Measurements from ENCODE around the gene WNT9B. TPM values are rescaled to one million over a fixed set of nuclear protein-coding genes. Genes with fewer than 3 reads are reported as not detected.
"Not testable (repeated sequence)": the region's sequence is repeated elsewhere in the genome, so short reads cannot be mapped to it uniquely, and the experiment has no call there.

The WNT9B gene
- total RNA-seq, 2 donors from 2014 or later: 0.53 to 3.8 TPM

DNA sequence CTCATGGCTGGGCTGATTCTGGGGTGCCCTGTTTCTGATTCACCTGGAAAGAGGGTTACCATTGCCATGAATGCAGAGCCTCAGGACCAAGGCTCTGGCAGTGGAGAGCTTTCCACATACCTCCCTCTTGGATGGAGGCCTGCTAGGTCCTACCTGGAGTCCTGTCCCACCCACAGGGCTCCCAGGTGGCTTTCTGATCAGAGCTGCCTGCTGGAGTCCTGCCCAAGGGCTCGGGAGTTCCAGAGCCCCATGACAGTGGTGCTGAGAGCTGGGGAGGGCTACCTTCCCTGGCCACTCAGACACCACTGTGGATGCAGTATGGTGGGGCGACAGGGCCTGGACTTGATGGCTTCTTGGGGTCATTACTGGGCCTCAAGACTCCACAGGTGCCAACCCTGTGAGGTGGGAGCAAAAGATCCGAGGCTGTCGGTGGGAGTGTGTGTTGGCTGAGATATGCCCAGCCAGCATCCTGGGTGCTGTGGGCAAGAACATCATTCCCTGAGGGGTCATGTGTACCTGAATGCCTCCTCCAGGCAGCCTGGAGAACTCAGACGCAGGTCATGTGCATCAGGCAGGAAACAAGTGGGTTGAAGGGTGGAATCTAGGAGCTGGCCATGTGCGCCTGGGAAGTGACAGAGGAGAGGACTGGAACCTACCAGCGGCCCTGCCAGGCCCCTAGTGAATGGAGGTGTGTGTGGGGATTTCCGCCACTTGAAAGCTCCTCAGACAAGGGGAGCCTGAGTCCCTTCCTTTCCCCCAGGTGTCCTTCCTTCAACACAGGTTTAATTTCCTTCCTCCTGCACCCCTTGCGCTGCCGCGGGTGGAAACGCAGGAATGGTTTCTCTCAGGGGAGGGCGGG is 30.6 kb upstream of the WNT9B start:
- DNase-seq (no peak), ATAC-seq (no peak)
- intact Hi-C loops (cut with DNase I): no loop called here

DNA sequence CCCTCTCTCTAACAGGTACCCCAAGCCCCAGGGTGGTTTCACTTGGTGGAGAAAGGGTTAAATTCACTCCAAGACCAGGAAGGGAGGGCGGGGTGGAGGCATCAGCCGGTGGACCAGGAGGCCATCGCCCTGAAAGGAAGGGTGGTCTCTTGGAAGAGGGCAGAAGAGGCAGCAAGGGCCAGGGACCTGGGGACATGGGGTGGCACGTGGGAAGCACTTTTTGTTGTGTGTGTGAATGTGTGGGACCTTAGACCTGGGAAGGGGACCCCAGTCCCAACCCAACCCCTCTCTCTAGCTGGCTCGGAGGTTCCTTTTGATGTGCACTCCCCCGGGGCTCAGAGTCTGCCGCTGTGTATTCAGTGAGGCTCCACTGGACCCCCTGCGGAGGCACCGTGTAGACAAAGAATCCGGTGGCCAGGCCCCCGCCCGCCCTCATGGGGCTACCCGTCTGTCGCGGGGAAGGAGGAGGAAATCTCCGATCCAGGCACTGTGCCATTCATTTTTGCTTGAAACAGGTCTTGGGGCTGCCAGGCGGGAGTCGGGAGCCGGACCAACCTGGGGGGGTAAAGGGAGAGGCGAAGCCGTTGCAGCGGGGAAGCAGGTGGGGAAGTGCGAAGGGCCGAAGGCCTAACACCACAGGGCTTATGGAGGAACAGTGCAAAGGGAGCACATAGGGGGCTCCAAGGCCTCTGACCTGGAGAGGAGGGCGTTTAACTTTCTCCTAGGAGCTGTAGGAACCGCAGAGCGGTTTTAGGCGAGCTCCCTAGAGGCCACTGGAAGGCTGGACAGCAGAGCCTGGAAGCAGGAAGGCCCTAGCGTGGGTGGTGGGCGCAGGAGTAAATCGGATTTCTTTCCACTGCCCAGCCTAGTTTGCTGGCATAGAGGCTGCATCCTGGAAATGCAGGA is 29.6 kb upstream of the WNT9B start:
- DNase-seq (no peak), ATAC-seq (no peak)
- intact Hi-C loops (cut with DNase I): no loop called here

DNA sequence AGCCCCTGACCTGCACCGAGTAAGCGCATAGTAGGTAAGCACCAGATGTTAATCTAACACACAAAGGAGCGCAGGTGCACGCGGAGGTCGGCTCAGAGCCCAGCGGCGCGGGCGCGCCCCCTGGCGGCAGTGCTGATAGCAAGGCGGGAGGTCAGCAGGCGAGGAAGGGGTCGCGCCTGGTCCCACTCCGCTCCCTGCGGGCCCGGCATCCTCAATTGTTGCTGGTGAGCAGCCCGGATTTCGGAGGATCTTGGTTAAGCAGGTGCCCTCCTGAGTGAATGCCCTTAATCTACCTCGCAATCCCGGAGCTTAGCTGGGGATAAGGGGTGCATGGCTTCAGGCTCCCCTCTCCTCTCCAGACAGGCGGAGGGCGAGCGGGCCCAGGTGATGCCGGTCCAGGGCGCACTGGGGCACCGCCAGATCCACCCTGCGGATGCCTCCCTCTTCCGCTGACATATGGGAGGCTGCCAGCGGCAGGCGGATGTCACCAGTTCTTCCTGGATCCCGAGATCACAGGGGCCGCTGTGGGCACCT is 28.9 kb upstream of the WNT9B start:
- ATAC-seq (no peak), DNase-seq (no peak)
- intact Hi-C loops (cut with DNase I): no loop called here

DNA sequence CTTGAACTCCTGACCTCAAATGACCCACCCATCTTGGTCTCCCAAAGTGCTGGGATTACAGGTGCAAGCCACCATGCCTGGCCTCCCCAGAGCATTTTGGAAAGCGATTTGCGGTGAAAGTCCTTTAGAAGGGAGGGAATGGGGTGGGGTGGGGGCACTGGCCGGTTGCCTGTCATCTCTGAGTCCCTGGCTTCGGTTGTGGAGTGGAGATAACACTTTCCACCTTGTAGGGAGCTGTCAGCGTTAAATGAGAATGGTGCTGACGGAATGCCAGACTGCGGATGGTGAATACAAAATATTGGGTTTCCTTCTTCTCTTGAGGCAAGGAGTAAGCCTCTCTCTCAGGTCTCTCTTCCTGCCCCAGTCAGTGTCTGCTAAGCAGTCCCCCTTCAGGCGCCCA is 27.7 kb upstream of the WNT9B start:
- ATAC-seq (no peak), DNase-seq (no peak)
- intact Hi-C loops (cut with DNase I): no loop called here

DNA sequence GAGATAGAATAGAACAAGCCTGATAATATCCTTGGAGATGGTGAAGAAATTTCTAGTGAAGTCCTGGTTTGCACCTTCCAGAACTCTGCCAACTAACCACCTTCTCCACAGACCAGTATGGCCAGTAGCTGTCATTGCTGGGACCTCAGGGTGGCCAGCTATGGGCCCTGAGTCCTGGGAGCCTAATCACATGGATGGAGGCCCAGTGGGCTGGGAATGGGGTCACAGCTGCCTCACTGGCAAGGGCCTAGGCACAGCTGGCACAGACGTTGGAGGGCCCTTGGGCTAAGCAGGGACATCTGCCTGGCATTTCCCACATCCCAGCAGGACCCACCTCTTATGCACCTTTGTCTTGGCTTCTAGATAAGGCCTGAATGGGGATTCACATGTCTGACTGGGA is 25.3 kb upstream of the WNT9B start:
- no peak for DNase-seq
- ATAC-seq: no peak
- intact Hi-C loops (cut with DNase I): no loop called here

DNA sequence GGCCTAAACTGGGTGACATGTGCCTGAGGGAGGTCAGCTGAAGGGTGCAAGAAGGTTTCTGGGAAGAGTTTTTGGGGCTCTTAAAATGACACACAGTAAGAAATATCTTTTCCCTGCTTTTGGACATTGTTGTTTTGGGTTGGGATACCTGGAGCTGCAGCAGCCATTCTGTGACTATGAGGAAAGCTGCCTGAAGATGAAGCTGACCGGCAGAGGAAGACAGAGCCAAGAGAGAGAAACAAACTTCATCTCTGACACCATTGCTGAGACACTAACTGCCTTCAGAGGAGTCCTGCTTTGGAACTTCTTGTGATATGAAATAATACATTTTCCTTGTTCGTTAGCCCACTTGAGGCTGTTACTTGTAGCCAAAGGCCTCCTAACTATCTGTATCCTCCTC is 24.1 kb upstream of the WNT9B start:
- intact Hi-C loops (cut with DNase I): no loop called here
- ATAC-seq: no peak
- no peak for DNase-seq

DNA sequence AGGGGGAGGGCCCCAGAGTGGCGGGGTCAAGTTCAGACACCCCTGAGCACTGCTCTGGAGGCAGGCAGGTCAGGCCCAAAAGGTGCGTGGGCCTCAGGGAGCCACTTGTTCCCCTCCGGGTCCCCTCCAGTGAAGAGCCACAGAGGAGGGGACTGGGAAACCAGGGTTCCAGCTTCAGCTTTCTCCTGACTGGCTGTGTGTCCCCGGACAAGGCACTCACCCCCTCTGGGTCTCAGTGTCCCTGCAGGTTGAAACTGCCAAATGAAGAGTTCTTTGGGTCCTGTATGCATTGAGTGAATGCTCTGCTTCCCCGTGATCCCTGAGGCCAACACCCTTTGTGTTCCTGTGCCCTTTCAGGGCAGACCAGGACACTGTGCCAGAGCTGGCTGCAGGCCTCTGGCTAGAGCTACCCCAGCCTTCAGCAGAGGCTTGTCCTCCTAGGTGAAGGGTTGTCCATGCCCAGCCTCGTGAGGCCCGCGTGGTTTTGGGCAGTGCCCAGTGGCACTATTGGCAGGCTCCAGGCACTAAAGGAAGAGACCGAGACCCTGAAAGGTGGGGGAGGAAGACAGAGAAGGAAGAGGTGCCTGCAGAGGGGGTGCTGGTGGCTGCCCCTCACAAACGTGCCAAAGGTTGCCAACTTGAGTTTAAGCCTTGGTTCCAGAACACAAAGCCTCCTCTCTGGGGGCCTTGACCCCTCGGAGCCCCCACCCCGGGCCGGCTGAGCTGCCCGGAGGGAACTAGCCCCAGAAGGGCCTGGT is 19.6 kb upstream of the WNT9B start:
- ATAC-seq (peak in 1 of 2 donors; percentile 81), DNase-seq (no peak)

DNA sequence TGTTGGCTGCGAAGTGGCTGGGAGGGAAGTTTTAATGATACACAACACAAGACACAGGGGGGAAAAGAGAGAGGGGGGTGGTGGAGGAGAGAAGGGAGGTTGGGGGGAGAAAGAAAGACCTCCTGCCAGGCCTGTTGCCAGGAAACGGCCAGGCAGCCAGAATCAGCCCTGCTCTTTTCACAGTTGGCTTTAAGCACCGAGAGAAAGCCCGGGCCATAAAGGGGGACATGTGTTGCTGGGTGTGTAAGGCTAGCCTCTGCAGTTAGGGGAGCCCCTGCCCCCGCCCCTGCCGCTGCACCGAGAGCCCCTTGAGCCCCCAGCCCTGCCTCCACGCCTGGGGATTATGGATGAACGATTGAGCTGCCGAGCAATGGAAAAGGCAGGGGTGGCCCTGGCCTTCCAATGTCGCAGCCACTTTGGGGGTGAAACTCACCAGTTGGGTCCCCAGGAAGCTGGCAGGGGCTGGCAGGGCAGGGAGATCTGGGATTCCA is 19.0 kb upstream of the WNT9B start:
- no peak for DNase-seq
- intact Hi-C loops (cut with DNase I): no loop called here
- ATAC-seq: no peak

More for the DNA sequence above, 19.6 kb upstream of the WNT9B start:
- intact Hi-C loops (cut with DNase I): no loop called here

DNA sequence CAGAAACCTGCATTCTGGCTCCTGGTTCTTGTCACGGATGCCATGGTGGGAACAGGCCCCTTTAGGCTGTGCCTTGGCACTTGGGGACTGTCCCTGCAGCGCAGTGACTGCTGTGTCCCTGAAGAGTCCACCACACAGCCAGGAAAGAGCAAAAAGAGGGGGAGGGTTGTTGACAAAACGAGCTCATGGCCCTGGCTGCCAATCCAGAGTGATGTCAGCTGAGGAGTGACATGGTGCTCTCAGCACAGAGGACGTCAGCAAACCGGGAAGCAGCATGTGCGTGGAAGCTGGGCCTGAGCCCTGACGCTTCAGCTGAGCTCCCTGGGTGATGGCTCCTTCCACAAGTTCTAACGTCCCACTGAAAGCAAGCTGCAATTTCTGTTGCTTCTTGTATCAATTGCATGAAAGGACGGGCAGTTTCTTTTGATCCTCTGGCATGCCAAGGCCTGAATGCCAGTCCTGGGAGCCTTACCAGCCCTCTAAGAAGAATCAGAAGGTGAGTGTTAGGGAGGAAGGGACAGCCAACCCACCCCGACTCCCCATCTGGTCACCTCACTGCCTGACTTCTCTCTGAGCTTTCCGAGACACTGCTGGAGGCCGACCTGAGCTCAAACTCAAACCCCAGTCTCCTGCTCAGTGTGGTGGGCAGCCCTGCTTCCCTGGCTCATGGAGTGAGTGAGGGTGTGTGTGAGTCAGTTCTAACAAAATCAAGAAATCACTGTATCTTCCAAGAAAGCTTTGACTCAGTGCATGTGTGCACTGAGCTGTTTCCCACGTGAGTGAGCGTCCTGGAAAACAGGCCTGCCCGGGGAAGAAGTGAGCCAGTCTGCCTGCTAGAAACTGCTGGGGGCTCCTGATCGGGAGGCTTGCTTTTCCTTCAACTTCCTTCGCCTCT is 18.2 kb upstream of the WNT9B start:
- ATAC-seq (peak; percentile 24 to 77), DNase-seq (peak; percentile 55)
- intact Hi-C loops (cut with DNase I): no loop called here

DNA sequence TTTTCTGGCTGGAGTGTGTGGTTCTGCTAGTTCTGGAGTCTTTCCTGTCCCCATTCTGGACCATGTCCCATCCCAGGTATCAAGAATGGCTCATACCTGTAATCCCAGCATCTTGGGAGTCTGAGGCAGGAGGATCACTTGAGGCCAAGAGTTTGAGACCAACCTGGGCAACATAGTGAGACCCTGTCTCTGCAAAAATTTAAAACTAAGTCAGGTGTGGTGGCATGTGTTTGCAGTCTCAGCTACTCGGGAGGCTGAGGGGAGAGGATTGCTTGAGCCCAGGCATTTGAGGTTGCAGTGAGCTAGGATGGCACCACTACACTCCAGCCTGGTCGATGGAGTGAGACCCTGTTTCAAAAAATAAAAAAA is 17.6 kb upstream of the WNT9B start:
- intact Hi-C loops (cut with DNase I): no loop called here
- ATAC-seq: no peak

DNA sequence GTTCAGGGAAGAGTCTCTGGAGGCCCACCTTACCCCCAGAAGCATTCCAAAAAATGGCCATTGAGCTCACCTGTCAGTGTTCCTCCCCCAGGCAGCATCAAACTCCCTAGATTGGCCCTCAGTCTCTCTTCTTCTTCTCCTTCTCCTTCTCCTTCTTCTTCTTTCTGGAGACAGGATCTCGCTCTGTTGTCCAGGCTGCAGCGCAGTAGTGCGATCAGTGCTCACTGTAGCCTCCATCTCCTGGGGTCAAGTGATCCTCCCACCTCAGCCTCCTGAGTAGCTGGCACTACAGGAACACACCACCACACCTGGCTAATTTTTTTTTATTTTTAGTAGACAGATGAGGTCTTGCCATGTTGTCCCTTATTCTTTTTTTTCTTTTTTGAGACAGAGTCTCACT is 16.5 kb upstream of the WNT9B start:
- ATAC-seq (no peak), DNase-seq (no peak)
- intact Hi-C loops (cut with DNase I): no loop called here

More for the DNA sequence above, 17.6 kb upstream of the WNT9B start:
- DNase-seq: no peak

DNA sequence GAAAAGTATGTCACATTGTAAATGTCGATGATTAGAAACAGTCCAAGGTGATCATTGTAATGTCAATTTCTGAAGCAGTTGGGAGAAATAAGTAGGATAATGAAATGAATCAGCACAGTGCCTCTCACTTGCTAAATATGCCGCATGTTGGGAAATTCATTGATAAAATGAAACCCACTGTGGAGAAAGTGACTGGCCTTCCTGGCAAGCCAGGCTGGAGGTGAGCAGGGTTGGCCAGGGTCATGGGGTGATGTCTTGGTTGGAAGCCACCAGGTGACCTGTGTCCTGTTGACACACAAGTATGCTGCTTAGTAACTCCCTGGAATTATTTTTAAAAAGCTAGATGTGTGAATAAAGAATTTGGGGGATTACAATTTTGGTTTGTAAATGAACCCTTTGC is 14.9 kb upstream of the WNT9B start:
- DNase-seq (no peak), ATAC-seq (no peak)
- intact Hi-C loops (cut with DNase I): no loop called here

DNA sequence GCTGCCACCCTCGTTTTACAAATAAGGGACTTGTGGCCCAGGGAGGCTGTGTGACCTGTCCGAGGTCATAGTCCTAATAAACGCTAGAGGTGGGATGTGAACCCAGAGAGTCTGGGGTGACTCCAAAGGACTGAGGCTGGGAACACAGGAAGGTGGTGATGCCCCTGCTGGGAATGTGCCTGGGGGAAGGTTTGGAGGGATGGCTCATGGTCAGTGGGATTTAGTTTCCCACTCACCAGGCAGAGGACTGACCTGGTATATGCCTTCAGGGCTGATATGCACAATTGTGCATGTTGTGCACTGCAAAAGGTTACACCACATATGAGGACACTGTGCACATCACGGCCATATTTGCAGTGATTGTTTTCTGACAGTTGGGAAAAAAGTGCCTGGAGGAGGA is 13.9 kb upstream of the WNT9B start:
- DNase-seq (no peak), ATAC-seq (no peak)
- intact Hi-C loops (cut with DNase I): no loop called here

DNA sequence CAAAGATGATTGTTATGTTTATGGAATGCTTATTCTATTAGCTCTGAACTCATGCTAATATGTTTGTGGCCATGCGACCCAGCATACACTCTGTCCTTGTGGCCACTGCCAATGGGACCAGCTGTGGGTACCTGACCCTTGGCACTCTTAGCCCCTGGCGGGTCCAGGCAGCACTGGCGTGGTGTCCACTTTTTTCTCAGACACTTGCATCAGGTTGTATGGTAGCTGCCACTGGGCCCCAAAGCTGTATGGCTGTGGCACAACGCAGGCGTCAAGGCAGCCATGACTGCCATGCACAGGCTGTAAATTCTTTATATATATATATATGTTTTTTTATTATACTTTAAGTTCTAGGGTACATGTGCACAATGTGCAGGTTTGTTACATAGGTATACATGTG is 12.2 kb upstream of the WNT9B start:
- no peak for DNase-seq
- no peak for ATAC-seq
- intact Hi-C loops (cut with DNase I): no loop called here

DNA sequence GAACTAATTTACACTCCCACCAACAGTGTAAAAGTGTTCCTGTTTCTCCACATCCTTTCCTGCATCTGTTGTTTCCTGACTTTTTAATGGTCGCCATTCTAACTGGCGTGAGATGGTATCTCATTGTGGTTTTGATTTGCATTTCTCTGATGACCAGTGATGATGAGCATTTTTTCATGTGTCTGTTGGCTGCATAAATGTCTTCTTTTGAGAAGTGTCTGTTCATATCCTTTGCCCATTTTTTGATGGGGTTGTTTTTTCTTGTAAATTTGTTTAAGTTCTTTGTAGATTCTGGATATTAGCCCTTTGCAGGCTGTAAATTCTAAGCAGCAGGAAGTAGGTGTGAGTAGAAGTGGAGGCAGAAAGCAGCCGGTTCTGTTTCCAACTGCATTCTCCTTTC is 10.8 kb upstream of the WNT9B start:
- ATAC-seq, DNase-seq: not testable (repeated sequence)
- intact Hi-C loops (cut with DNase I): loop anchor here in 1 of 2 donors (5.0 kb wide), 1 partner anchor 102 kb away; no protein-coding TSS in a partner anchor

DNA sequence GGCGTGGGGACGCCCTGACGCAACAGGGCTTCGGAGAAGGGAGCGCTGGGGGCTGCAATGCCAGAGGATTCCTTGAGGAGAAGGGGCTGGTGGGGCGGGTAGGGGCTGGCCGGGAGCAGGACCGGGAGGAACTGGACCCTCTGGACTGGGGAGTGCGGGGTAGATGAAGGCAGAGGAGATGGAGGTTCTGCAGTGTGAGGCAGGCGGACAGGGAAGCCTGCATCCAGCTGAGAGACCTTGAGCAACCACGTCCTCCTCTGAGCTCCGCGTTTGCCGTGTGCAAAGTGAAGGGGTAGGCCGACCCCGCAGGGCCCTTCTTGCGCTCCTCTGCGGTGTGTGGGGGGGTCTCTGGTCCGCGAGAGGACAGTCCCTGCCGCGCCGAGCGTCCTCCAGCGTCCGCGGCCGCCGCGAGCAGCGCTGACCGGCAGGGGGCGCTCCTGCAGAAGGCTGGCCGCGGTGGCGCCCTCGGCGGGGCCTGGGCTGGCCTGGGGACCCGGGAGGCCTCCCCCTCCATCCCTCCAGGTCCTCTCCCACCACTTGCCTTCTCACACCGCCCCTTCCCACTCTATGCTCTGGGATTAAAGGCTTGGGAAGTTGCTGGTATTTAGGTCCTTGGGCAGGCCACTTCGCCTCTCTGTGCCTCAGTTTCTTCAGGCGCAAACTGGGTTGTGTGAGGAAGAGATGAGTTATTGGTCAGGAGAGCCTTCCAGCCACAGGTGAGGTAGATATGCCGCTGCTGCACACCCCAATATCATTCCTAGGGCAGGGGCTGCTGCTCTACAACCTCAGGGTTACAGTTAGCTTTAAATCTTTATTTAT is 9.6 kb upstream of the WNT9B start:
- ATAC-seq: peak; percentile 44 to 75
- peak; percentile 34 for DNase-seq
- intact Hi-C loops (cut with DNase I): loop anchor here (2.0 to 5.0 kb wide), 3 partner anchors 97 to 159 kb away; no protein-coding TSS in a partner anchor

DNA sequence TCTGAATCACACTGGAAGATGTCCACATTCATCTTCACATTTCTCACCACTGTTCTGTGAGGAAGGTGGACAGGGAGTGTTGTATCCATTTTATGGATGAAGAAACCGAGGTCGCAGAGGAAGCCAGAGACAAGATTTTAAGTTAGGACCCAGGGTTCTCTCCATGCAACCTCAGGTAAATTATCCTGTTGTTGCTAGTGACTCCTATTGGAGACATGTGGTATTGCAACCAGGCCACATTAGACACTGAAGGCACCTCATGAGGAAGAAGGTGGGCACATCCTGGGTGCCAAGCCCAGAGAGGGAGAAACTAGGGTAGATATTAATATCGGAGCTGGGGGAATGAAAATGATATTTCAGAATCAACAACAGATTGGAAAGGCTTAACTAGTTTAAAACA is 8.5 kb upstream of the WNT9B start:
- intact Hi-C loops (cut with DNase I): loop anchor here (2.0 to 5.0 kb wide), 3 partner anchors 96 to 158 kb away; no protein-coding TSS in a partner anchor
- DNase-seq (no peak), ATAC-seq (no peak)

Measured in left cardiac atrium (tissue), 4 donors.